AG09309 (cell line): Measurements from ENCODE around the gene ZNF492.

Experiments used
- DNase-seq: peaks from one replicate; pipeline ENCODE4 v3.0.0-alpha.2; 2010; ENCODE audit warnings: low read depth
- H3K4me3 ChIP-seq: 2 replicates; pipeline ENCODE4 v1.5.1; 2011; ENCODE audit warnings: mild to moderate bottlenecking, low read depth, low read length, moderate library complexity; ENCODE audit not compliant: control insufficient read depth
- TF ChIP-seq, protein P1 (sequence below): IDR thresholded peaks from 2 replicates; pipeline ENCODE4 v1.5.1; 2011; ENCODE audit warnings: mild to moderate bottlenecking, low read depth, low read length, inconsistent platforms; ENCODE audit not compliant: insufficient read depth, control insufficient read depth; ENCODE audit errors: missing control alignments

Gene ZNF492

GRCh38 chr19:22633706-22634449 is at the start of gene ZNF492:
Gene ZNF492 (plus strand): TSS chr19:22634324. CDS start chr19:22653400, 19,076 bp downstream.
- peak; percentile 14 for DNase-seq
- H3K4me3 ChIP-seq = peak within 1 kb of the TSS; percentile 43

DNA sequence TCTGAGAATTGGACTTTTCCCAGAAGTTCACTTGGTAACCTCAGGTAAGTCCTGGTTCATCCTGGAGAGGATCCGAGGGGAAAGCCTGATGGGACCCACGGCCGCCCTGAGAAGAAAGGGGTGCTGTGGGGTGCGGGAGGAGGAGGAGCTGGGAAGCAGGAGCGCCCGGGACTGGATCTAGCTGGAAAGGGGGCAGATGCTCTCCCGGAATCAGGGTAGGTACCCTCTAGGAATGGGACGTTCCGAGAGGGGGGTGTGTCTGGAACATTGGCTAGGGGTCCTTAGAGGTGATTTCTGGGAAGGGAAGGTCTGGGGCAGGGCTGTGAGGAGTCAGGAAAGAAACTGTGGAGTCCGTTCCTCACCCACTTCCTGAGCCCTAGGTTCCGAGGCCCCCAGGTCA is 38.7 kb upstream of the ZNF492 start:
- DNase-seq = no peak
- TF ChIP-seq, protein P1, sequence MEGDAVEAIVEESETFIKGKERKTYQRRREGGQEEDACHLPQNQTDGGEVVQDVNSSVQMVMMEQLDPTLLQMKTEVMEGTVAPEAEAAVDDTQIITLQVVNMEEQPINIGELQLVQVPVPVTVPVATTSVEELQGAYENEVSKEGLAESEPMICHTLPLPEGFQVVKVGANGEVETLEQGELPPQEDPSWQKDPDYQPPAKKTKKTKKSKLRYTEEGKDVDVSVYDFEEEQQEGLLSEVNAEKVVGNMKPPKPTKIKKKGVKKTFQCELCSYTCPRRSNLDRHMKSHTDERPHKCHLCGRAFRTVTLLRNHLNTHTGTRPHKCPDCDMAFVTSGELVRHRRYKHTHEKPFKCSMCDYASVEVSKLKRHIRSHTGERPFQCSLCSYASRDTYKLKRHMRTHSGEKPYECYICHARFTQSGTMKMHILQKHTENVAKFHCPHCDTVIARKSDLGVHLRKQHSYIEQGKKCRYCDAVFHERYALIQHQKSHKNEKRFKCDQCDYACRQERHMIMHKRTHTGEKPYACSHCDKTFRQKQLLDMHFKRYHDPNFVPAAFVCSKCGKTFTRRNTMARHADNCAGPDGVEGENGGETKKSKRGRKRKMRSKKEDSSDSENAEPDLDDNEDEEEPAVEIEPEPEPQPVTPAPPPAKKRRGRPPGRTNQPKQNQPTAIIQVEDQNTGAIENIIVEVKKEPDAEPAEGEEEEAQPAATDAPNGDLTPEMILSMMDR = no peak
- H3K4me3 ChIP-seq = no peak overlapping the region

DNA sequence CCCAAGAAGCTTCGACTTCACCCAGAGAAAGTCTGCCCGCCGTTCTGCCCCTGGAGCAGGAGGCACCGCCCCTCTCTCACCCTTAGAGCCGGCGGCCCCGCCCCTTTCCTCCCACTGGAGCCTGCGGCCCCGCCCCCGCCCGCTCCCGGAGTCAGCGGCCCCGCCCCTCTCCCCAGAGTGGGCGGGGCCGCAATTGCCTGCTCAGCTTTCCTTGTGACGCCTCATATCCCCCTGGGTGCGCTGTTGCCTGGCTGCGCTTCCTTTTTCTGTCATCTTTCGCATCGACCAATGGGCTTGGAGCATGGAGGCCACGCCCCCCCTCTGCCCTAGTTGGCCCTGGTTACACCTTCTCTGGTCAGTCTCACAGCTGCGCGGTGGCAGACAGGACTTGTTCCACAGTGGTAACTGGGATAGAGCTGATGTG is 38.2 kb upstream of the ZNF492 start:
- no peak for DNase-seq
- TF ChIP-seq, protein P1 = no peak
- no peak overlapping the region for H3K4me3 ChIP-seq

DNA sequence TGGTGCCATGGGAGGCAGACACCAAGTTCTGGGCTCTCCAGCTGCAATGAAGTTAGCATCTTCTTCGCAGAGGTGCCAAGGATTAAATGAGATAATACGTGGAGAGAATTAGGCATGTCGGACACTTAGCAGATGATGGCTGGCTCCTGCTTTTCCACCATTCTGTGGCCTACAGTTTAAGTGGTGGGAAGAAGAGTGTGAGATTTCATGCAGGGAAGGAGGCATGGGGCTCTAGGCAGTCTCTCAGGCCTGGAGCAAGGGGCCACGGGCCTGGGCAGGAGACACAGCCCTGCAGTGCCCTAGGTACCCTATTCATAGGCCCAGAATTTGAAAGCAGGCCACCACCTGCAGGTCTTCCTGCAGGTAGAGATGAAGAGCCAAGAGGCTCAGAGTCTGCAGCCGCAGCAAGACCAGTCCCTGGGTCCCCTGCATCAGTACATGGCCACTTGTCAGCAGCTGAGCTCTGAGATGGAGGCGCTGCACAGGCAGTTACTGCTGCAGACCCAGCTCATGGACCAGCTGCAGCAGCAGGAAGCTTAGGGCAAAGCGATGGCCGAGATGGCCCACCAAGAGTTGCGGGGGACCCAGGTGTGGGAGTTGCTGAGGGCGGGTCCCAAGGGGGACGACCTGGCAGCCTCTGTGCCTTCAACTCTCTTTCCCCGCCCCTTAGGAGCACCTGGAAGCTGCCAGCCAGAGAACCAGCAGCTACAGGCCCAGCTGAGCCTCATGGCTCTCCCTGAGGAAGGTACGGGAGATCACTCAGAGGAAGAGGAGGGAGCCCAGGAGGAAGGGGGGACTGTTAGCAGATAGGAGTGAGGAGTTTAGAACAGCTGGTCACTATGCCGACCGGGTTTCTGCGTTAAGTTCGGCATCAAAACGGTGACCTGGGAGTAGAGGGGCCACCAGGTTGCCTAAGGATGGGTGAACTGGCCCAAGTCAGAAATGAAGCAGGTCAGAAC is 33.2 kb upstream of the ZNF492 start:
- DNase-seq = no peak
- TF ChIP-seq, protein P1 = no peak
- H3K4me3 ChIP-seq = no peak overlapping the region

DNA sequence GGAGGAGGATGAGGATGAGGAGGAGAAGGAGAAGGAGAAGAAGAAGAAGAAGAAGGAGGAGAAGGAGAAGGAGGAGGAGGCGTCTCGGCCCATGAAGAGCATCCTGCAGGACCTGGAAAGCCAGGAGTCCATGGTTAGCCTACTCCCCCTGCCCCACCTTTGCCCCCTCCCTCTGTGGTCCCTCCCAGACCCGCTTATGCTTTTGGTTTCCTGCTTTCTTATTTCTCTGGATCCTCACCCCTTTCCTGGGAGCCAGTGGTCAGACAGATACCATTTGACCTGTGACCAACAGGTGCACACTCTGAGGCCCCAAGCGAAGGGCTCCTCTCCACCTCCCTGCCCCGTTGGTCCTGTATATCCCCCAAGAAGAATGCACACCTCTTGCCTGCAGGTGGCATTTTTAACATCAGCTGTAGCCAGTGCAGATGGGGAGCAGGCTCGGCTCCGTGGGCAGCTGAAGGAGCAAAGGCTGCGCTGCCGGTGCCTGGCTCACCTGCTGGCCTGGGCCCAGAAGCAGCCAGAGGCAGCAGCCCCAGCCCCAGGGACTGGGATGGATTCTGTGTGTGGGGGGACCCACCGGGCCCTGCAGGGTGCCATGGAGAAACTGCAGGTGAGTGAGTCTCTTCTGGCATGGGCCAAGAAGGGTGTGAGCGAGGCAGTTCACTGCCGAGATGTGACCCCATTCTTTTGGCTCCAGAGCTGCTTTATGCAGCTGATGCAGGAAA is 32.1 kb upstream of the ZNF492 start:
- no peak for DNase-seq
- H3K4me3 ChIP-seq = no peak overlapping the region
- TF ChIP-seq, protein P1 = no peak

DNA sequence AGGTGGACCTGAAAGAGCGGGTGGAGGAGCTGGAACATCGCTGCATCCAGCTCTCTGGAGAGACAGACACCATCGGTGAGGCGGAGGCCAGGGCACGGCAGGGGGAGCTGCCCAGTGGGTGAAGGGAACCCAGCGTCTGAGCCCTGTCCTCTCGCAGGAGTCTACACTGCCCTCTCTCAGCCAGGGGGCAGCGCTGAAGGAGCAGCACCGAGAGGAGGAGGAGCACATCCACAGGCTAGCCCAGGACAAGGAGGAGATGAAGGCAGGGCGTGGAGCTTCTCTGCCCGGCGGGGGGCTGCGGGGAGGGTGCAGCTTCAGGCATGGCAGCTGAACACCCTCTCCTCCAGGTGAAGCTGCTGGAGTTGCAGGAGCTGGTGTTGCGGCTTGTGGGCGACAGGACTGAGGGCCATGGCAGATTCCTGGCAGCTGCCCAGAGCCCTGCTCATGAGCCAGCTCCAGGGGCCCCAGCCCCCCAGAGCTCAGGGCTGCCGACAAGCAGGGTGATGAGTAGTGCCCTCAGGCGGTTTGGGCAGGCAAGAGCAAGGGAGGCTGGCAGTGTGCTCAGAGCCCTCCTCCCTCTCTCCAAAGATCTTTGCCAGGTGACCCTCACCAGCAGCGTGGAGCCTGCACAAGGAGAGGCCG is 31.4 kb upstream of the ZNF492 start:
- no peak for DNase-seq
- H3K4me3 ChIP-seq = no peak overlapping the region
- TF ChIP-seq, protein P1 = no peak
